ENCODE measurements around the gene GSS. TPM values are rescaled to one million over a fixed set of nuclear protein-coding genes. Genes with fewer than 3 reads are reported as not detected.

The GSS gene
- polyA plus RNA-seq, 1 experiment: 110 TPM

GRCh38 chr20:34999782-35000181, 44.2 kb upstream of the GSS start:
- ChIA-PET POLR2A (interaction anchor here (1.1 kb wide), 1 partner anchor 120 kb away, joined by 3 read pairs; no protein-coding TSS in a partner anchor), CTCF (interaction anchor here (0.9 to 3.7 kb wide), 4 partner anchors 11 to 126 kb away, joined by 3 to 17 read pairs (median 4); partner anchors contain the start of gene GGT7)
- Histone ChIP-seq H3K4me3 (ENCODE audit: low read depth, low read length) (no peak overlapping the region), H3K27me3 (ENCODE audit: control insufficient read depth, insufficient read depth, low read length) (no peaks in the 10 kb centered on the region), H3K36me3 (ENCODE audit: control insufficient read depth, insufficient read depth, low read length) (peaks cover 60% of the 10 kb centered on the region)
- DNase-seq (ENCODE audit: low read depth): no peak
- TF ChIP-seq CTCF (IDR thresholded peaks at IDR 0.05; ENCODE audit: insufficient read depth, low read depth, low read length): no peak

- POLR2A ChIA-PET: no interaction called here
- Histone ChIP-seq H3K27me3 (ENCODE audit: control insufficient read depth, insufficient read depth, low read length) (no peaks in the 10 kb centered on the region), H3K4me3 (ENCODE audit: low read depth, low read length) (no peak overlapping the region), H3K36me3 (ENCODE audit: control insufficient read depth, insufficient read depth, low read length) (peaks cover 53% of the 10 kb centered on the region)
- CTCF ChIA-PET: interaction anchor here (0.9 to 3.7 kb wide), 4 partner anchors 10 to 125 kb away, joined by 3 to 17 read pairs (median 5); partner anchors contain the start of gene GGT7
- no peak for DNase-seq (ENCODE audit: low read depth)
- no peak for TF ChIP-seq CTCF (IDR thresholded peaks at IDR 0.05; ENCODE audit: insufficient read depth, low read depth, low read length)
Measured at GRCh38 chr20:34999021-34999451, 43.4 kb upstream of the GSS start.

GRCh38 chr20:34998331-34998950, 42.8 kb upstream of the GSS start:
- H3K36me3 ChIP-seq (ENCODE audit: control insufficient read depth, insufficient read depth, low read length): peaks cover 50% of the 10 kb centered on the region
- ChIA-PET CTCF (interaction anchor here (0.9 to 3.7 kb wide), 6 partner anchors 9 to 181 kb away, joined by 3 to 17 read pairs (median 3); partner anchors contain the start of gene GGT7), POLR2A (no interaction called here)
- H3K4me3 ChIP-seq (ENCODE audit: low read depth, low read length): no peak overlapping the region
- no peaks in the 10 kb centered on the region for H3K27me3 ChIP-seq (ENCODE audit: control insufficient read depth, insufficient read depth, low read length)
- TF ChIP-seq CTCF (IDR thresholded peaks at IDR 0.05; ENCODE audit: insufficient read depth, low read depth, low read length): no peak
- no peak for DNase-seq (ENCODE audit: low read depth)

- CTCF ChIA-PET: interaction anchor here (0.5 to 2.5 kb wide), 5 partner anchors 9 to 180 kb away, joined by 3 to 7 read pairs (median 3); partner anchors contain the start of gene GGT7
- DNase-seq (ENCODE audit: low read depth): no peak
- Histone ChIP-seq H3K36me3 (ENCODE audit: control insufficient read depth, insufficient read depth, low read length) (peaks cover 44% of the 10 kb centered on the region), H3K27me3 (ENCODE audit: control insufficient read depth, insufficient read depth, low read length) (no peaks in the 10 kb centered on the region), H3K4me3 (ENCODE audit: low read depth, low read length) (no peak overlapping the region)
- POLR2A ChIA-PET: no interaction called here
- TF ChIP-seq CTCF (IDR thresholded peaks at IDR 0.05; ENCODE audit: insufficient read depth, low read depth, low read length): no peak
Measured at GRCh38 chr20:34997774-34998173, 42.2 kb upstream of the GSS start.

- CTCF ChIA-PET: interaction anchor here (0.5 to 2.5 kb wide), 4 partner anchors 8 to 124 kb away, joined by 3 to 7 read pairs (median 3); partner anchors contain the start of gene GGT7
- peaks cover 39% of the 10 kb centered on the region for H3K36me3 ChIP-seq (ENCODE audit: control insufficient read depth, insufficient read depth, low read length)
- no peak for TF ChIP-seq CTCF (IDR thresholded peaks at IDR 0.05; ENCODE audit: insufficient read depth, low read depth, low read length)
Measured at GRCh38 chr20:34997131-34997561, 41.5 kb upstream of the GSS start.

More at GRCh38 chr20:34997131-34997561, 41.5 kb upstream of the GSS start:
- no peaks in the 10 kb centered on the region for H3K27me3 ChIP-seq (ENCODE audit: control insufficient read depth, insufficient read depth, low read length)
- H3K4me3 ChIP-seq (ENCODE audit: low read depth, low read length): no peak overlapping the region
- DNase-seq (ENCODE audit: low read depth): no peak
- POLR2A ChIA-PET: no interaction called here
